B cell (primary cell): ENCODE data around the gene ABI3BP.

Experiments
- CTCF ChIP-seq: fragments of 200-600 bp; IDR thresholded peaks from one replicate; pipeline ENCODE4 v1.8.0; 2022; ENCODE audit warnings: antibody characterized with exemption, mild to moderate bottlenecking
- EZH2 ChIP-seq: IDR thresholded peaks from 2 replicates; pipeline ENCODE4 v1.6.1; 2012; ENCODE audit warnings: borderline replicate concordance, low read depth, mild to moderate bottlenecking, moderate library complexity, low read length; ENCODE audit not compliant: insufficient read depth, poor library complexity, severe bottlenecking

GRCh38 chr3:101036676-101037075, 43.5 kb upstream of the ABI3BP start:
- TF ChIP-seq CTCF (no peak), EZH2 (no peak)
